K562 (cell line): ENCODE measurements around the gene TANC1. TPM values are rescaled to one million over a fixed set of nuclear protein-coding genes. Genes with fewer than 3 reads are reported as not detected.

Experiments used
- ARID2 ChIP-seq: fragments of 450-650 bp; IDR thresholded peaks from 2 replicates; pipeline ENCODE4 v1.6.1; 2017; ENCODE audit warnings: antibody characterized with exemption, mild to moderate bottlenecking
- ATF1 ChIP-seq, 2 experiments: fragments of 450-650 bp in 1 of 2; IDR thresholded peaks; 2 replicates each; pipeline ENCODE4 v1.6.1; 2016; ENCODE audit warnings: missing compliant biosample characterization in 1 of 2, missing genetic modification characterization in 1 of 2
- CAMTA2 ChIP-seq: fragments of 250-450 bp; sonication (Bioruptor Pico); conservative IDR thresholded peaks from 2 replicates; pipeline ENCODE4 v1.5.1; 2022
- CC2D1A ChIP-seq: fragments of 450-650 bp; IDR thresholded peaks from 2 replicates; pipeline ENCODE4 v1.6.1; 2017; ENCODE audit warnings: mild to moderate bottlenecking
- GABPB1 ChIP-seq: sonication (generic); formaldehyde crosslinking; IDR thresholded peaks from 2 replicates; pipeline ENCODE4 v1.8.0; 2022; ENCODE audit warnings: mild to moderate bottlenecking, missing genetic modification reagents
- HCFC1 ChIP-seq: IDR thresholded peaks from 2 replicates; pipeline ENCODE4 v1.6.1; 2012; ENCODE audit warnings: low read depth, low read length, improper control_type of control experiment
- L3MBTL2 ChIP-seq: fragments of 450-650 bp; IDR thresholded peaks from 2 replicates; pipeline ENCODE4 v1.6.1; 2016; ENCODE audit warnings: mild to moderate bottlenecking, moderate library complexity
- MAFK ChIP-seq: IDR thresholded peaks from 2 replicates; pipeline ENCODE4 v1.6.1; 2011; ENCODE audit warnings: low read length, improper control_type of control experiment
- MAZ ChIP-seq, 2 experiments: fragments of 450-650 bp in 1 of 2; sonication (generic) in 1 of 2; formaldehyde crosslinking; IDR thresholded peaks in 1 of 2; conservative IDR thresholded peaks in 1 of 2; 2 replicates each; pipeline versions ENCODE4 v1.4.0 to v1.5.0; 2020; ENCODE audit warnings: mild to moderate bottlenecking in 1 of 2, missing genetic modification reagents in 1 of 2
- RCOR1 ChIP-seq, 2 experiments: IDR thresholded peaks; 2 replicates each; pipeline ENCODE4 v1.6.1; 2012; ENCODE audit warnings: low read depth in 2 of 2, low read length in 2 of 2, borderline replicate concordance in 1 of 2, improper control_type of control experiment in 1 of 2
- RNF2 ChIP-seq: sonication (generic); IDR thresholded peaks from 2 replicates; pipeline ENCODE4 v1.6.1; 2016
- SMARCC2 ChIP-seq: fragments of 450-650 bp; IDR thresholded peaks from 2 replicates; pipeline ENCODE4 v1.6.1; 2017; ENCODE audit warnings: antibody characterized with exemption, moderate library complexity, mild to moderate bottlenecking, low read depth
- SMC3 ChIP-seq: conservative IDR thresholded peaks from 2 replicates; pipeline ENCODE4 v1.6.1; 2011; ENCODE audit warnings: low read depth, low read length, improper control_type of control experiment; ENCODE audit not compliant: insufficient read depth
- SP2 ChIP-seq: IDR thresholded peaks from 2 replicates; pipeline ENCODE4 v1.6.1; 2011; ENCODE audit warnings: mild to moderate bottlenecking, low read depth, low read length, moderate library complexity; ENCODE audit not compliant: poor library complexity, severe bottlenecking; ENCODE audit errors: extremely low read depth
- TCF3 ChIP-seq: sonication (generic); formaldehyde crosslinking; IDR thresholded peaks from 2 replicates; pipeline ENCODE4 v1.4.0; 2020; ENCODE audit warnings: mild to moderate bottlenecking, missing genetic modification reagents
- ZFP36 ChIP-seq: fragments of 150-350 bp; IDR thresholded peaks from 2 replicates; pipeline ENCODE4 v1.6.1; 2018; ENCODE audit warnings: low read length, low read depth; ENCODE audit not compliant: partially characterized antibody
- ZNF384 ChIP-seq: IDR thresholded peaks from 2 replicates; pipeline ENCODE4 v1.6.1; 2012; ENCODE audit warnings: low read depth, low read length, improper control_type of control experiment
- polyA plus RNA-seq, 8 experiments: library from polyadenylated mRNA; depleted of rRNA in 4 of 8; stranded (reverse) in 5 of 8; unstranded in 3 of 8; fragments of >200 nt; fragmentation: Nextera tagmentation in 2 of 8; fragmentation: Illumina TruSeq in 1 of 8; extraction: Ambion mirVana in 2 of 8; extraction: Trizol in 1 of 8; gene quantifications; 2 replicates each; pipeline versions ENCODE4 v1.2.1 to v1.2.3, GENCODE V29; 2011 to 2014; ENCODE audit warnings: inconsistent platforms in 1 of 8, missing spikeins in 1 of 8
- total RNA-seq, 7 experiments: library from RNA; depleted of rRNA in 6 of 7; stranded (reverse); fragments of >200 nt in 6 of 7; fragmentation: Illumina TruSeq in 2 of 7; extraction: Trizol in 2 of 7; gene quantifications; 2 replicates each; pipeline versions ENCODE4 v1.2.1 to v1.2.3, GENCODE V29; 2011 to 2021; ENCODE audit warnings: low replicate concordance in 1 of 7
- TF ChIP-seq, protein P1 (sequence below), 2 experiments: fragments of 450-650 bp; formaldehyde crosslinking in 1 of 2; IDR thresholded peaks; 2 replicates each; pipeline versions ENCODE4 v1.4.0 to v1.6.1; 2014 to 2020; ENCODE audit warnings: mild to moderate bottlenecking in 2 of 2, borderline replicate concordance in 1 of 2, low read depth in 1 of 2
- TF ChIP-seq, protein P2 (sequence below): fragments of 450-650 bp; IDR thresholded peaks from 2 replicates; pipeline ENCODE4 v1.6.1; 2016; ENCODE audit warnings: antibody characterized with exemption

TANC1 gene
- total and polyA plus RNA-seq, 9 of the 15 experiments (the other 6 are each of a cell fraction or from before 2014, with no cell fraction given) = under 0.01 to 0.20 (median 0.07) TPM; not detected in 1

DNA sequence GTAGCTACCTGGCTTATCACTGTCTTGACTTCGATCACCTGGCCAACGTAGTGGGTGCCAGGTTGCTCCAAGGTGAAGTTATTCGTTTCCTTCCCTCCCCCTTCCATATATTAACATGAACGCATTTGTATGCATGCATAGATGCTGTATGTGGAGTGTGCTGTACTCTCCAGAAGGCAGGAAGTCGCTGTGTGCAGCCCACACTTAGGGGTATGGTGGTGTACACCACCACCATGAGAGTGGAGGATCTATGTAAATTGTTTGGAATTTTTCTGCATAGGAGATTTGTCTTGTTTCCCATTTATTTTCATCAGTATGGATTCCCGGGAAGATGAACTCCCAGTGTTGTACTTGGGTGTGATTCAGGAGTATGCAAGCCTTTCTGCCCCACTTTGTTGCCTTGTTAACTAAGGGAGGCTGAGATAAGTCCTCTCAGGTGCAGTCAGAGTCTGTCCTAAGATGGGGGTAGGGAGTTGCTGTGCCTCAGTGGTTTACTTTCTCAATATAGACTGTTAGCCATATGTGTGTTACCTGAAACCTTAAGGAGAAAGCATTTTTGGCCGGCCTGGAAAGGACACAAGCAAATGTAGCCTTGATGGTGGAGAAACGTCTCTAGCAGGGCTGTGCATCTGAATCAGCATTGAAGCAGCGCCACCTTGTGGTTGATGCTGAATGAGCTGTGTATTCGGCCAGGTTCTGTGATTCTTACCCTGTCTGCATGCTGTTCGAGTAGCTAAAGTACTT is 149.8 kb downstream of the TANC1 start (continued):
- TF ChIP-seq, protein P1, sequence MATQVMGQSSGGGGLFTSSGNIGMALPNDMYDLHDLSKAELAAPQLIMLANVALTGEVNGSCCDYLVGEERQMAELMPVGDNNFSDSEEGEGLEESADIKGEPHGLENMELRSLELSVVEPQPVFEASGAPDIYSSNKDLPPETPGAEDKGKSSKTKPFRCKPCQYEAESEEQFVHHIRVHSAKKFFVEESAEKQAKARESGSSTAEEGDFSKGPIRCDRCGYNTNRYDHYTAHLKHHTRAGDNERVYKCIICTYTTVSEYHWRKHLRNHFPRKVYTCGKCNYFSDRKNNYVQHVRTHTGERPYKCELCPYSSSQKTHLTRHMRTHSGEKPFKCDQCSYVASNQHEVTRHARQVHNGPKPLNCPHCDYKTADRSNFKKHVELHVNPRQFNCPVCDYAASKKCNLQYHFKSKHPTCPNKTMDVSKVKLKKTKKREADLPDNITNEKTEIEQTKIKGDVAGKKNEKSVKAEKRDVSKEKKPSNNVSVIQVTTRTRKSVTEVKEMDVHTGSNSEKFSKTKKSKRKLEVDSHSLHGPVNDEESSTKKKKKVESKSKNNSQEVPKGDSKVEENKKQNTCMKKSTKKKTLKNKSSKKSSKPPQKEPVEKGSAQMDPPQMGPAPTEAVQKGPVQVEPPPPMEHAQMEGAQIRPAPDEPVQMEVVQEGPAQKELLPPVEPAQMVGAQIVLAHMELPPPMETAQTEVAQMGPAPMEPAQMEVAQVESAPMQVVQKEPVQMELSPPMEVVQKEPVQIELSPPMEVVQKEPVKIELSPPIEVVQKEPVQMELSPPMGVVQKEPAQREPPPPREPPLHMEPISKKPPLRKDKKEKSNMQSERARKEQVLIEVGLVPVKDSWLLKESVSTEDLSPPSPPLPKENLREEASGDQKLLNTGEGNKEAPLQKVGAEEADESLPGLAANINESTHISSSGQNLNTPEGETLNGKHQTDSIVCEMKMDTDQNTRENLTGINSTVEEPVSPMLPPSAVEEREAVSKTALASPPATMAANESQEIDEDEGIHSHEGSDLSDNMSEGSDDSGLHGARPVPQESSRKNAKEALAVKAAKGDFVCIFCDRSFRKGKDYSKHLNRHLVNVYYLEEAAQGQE (IDR thresholded peaks at IDR 0.05; ENCODE audit: borderline replicate concordance) = peak; percentile 93
- TF ChIP-seq, protein P1 (CRISPR knock-in tag; IDR thresholded peaks at IDR 0.05; ENCODE audit: low read depth) = no peak
- TF ChIP-seq ARID2 = peak; percentile 75; the same call in 1 of the 2 replicates
- peak; percentile 17; the same call in 1 of the 2 replicates for TF ChIP-seq L3MBTL2
- TF ChIP-seq ZFP36 = peak; percentile 48
- TF ChIP-seq SP2 = no peak
- TF ChIP-seq MAZ (CRISPR knock-in tag; conservative IDR thresholded peaks at IDR 0.05 in 1 of 2, IDR thresholded peaks at IDR 0.05 in 1 of 2) = peak in 1 of 2 experiments; percentile 55; a peak in 2 of 4 replicates
- TF ChIP-seq HCFC1 = 0 out of 2 replicates have a peak, but pooled peaks have one; percentile 37
- 0 out of 2 replicates have a peak, but pooled peaks have one; percentile 24 for TF ChIP-seq MAFK
- no peak for TF ChIP-seq ATF1 (CRISPR knock-in tag; IDR thresholded peaks at IDR 0.05)
- TF ChIP-seq ATF1 (tag; IDR thresholded peaks at IDR 0.05) = 0 out of 2 replicates have a peak, but pooled peaks have one; percentile 33
- TF ChIP-seq TCF3 (CRISPR knock-in tag) = no peak
- peak in 1 of 2 experiments; percentile 40; a peak in 1 of 4 replicates for TF ChIP-seq RCOR1 (IDR thresholded peaks at IDR 0.05; ENCODE audit: borderline replicate concordance in 1 of 2, low read depth in 2 of 2, low read length in 2 of 2)
- TF ChIP-seq SMARCC2 = no peak
- TF ChIP-seq, protein P2, sequence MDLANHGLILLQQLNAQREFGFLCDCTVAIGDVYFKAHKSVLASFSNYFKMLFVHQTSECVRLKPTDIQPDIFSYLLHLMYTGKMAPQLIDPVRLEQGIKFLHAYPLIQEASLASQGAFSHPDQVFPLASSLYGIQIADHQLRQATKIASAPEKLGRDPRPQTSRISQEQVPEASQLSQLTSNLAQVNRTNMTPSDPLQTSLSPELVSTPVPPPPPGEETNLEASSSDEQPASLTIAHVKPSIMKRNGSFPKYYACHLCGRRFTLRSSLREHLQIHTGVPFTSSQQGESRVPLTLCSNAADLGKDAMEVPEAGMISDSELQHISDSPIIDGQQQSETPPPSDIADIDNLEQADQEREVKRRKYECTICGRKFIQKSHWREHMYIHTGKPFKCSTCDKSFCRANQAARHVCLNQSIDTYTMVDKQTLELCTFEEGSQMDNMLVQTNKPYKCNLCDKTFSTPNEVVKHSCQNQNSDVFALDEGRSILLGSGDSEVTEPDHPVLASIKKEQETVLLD = no peak
- no peak for TF ChIP-seq RNF2
- no peak for TF ChIP-seq CAMTA2 (CRISPR knock-in tag)
- TF ChIP-seq CC2D1A = peak; percentile 59; the same call in 1 of the 2 replicates
- 0 out of 2 replicates have a peak, but pooled peaks have one; percentile 15 for TF ChIP-seq GABPB1 (CRISPR knock-in tag)
- TF ChIP-seq ZNF384 = 0 out of 2 replicates have a peak, but pooled peaks have one; percentile 22
- peak; percentile 96 for TF ChIP-seq SMC3
